Measurements from ENCODE around the gene ATP1A1. TPM values are rescaled to one million over a fixed set of nuclear protein-coding genes. Genes with fewer than 3 reads are reported as not detected.

ATP1A1 gene
- total and polyA plus RNA-seq, 2 donors (not counting 1 experiment from before 2014, with no cell fraction given): 141 to 230 TPM

- H2AFZ ChIP-seq (ENCODE audit: low read length): no peak overlapping the region
- H3K79me2 ChIP-seq (ENCODE audit: control insufficient read depth, insufficient read depth, low read length): no peaks in the 10 kb centered on the region
- H4K20me1 ChIP-seq (ENCODE audit: control insufficient read depth, extremely low read depth, insufficient read depth, low read length): no peaks in the 10 kb centered on the region
- H3K36me3 ChIP-seq (ENCODE audit: control insufficient read depth, insufficient read depth, low read length): peaks cover 29% of the 10 kb centered on the region
- H3K4me3 ChIP-seq (replicated peaks in 1 of 4; ENCODE audit: control extremely low read depth in 1 of 4, insufficient read depth in 1 of 4, low read depth in 3 of 4, low read length in 4 of 4): no peak overlapping the region
- no peak for TF ChIP-seq EZH2 (IDR thresholded peaks at IDR 0.05; ENCODE audit: low read length, missing control alignments)
- no peak for TF ChIP-seq CTCF (conservative IDR thresholded peaks at IDR 0.05 in 1 of 2, IDR thresholded peaks at IDR 0.05 in 1 of 2; ENCODE audit: low read depth in 1 of 2, low read length in 2 of 2)
- H3K9ac ChIP-seq (ENCODE audit: insufficient read depth, low read length): no peak overlapping the region
- H3K27me3 ChIP-seq (ENCODE audit: control insufficient read depth, insufficient read depth, low read length): no peaks in the 10 kb centered on the region
- no peak for DNase-seq (ENCODE audit: low read depth in 2 of 2)
- no peak overlapping the region for H3K27ac ChIP-seq (ENCODE audit: insufficient read depth, low read length)
- H3K4me1 ChIP-seq (ENCODE audit: control insufficient read depth, extremely low read depth, insufficient read depth, low read length): no peaks in the 10 kb centered on the region
- H3K4me2 ChIP-seq (ENCODE audit: extremely low read depth, insufficient read depth, low read length): no peak overlapping the region
- H3K9me3 ChIP-seq (ENCODE audit: control insufficient read depth, insufficient read depth, low read depth, low read length): no peaks in the 10 kb centered on the region
Measured at GRCh38 chr1:116400780-116401179, 27.7 kb downstream of the ATP1A1 start.

GRCh38 chr1:116401646-116402176 is 28.7 kb downstream of the ATP1A1 start:
- no peak overlapping the region for H3K4me3 ChIP-seq (replicated peaks in 1 of 4; ENCODE audit: control extremely low read depth in 1 of 4, insufficient read depth in 1 of 4, low read depth in 3 of 4, low read length in 4 of 4)
- H3K4me2 ChIP-seq (ENCODE audit: extremely low read depth, insufficient read depth, low read length): no peak overlapping the region
- H3K36me3 ChIP-seq (ENCODE audit: control insufficient read depth, insufficient read depth, low read length): peaks cover 26% of the 10 kb centered on the region
- H3K27ac ChIP-seq (ENCODE audit: insufficient read depth, low read length): no peak overlapping the region
- no peaks in the 10 kb centered on the region for H4K20me1 ChIP-seq (ENCODE audit: control insufficient read depth, extremely low read depth, insufficient read depth, low read length)
- DNase-seq (ENCODE audit: low read depth in 2 of 2): no peak
- no peaks in the 10 kb centered on the region for H3K79me2 ChIP-seq (ENCODE audit: control insufficient read depth, insufficient read depth, low read length)
- TF ChIP-seq CTCF (conservative IDR thresholded peaks at IDR 0.05 in 1 of 2, IDR thresholded peaks at IDR 0.05 in 1 of 2; ENCODE audit: low read depth in 1 of 2, low read length in 2 of 2) (no peak), EZH2 (IDR thresholded peaks at IDR 0.05; ENCODE audit: low read length, missing control alignments) (no peak)
- no peaks in the 10 kb centered on the region for H3K27me3 ChIP-seq (ENCODE audit: control insufficient read depth, insufficient read depth, low read length)
- H3K9me3 ChIP-seq (ENCODE audit: control insufficient read depth, insufficient read depth, low read depth, low read length): no peaks in the 10 kb centered on the region
- H3K4me1 ChIP-seq (ENCODE audit: control insufficient read depth, extremely low read depth, insufficient read depth, low read length): no peaks in the 10 kb centered on the region
- H3K9ac ChIP-seq (ENCODE audit: insufficient read depth, low read length): no peak overlapping the region
- no peak overlapping the region for H2AFZ ChIP-seq (ENCODE audit: low read length)

GRCh38 chr1:116402333-116402732 is 29.3 kb downstream of the ATP1A1 start:
- no peaks in the 10 kb centered on the region for H4K20me1 ChIP-seq (ENCODE audit: control insufficient read depth, extremely low read depth, insufficient read depth, low read length)
- TF ChIP-seq EZH2 (IDR thresholded peaks at IDR 0.05; ENCODE audit: low read length, missing control alignments): no peak
- no peak for TF ChIP-seq CTCF (conservative IDR thresholded peaks at IDR 0.05 in 1 of 2, IDR thresholded peaks at IDR 0.05 in 1 of 2; ENCODE audit: low read depth in 1 of 2, low read length in 2 of 2)

More at GRCh38 chr1:116402333-116402732, 29.3 kb downstream of the ATP1A1 start:
- Histone ChIP-seq H3K4me3 (replicated peaks in 1 of 4; ENCODE audit: control extremely low read depth in 1 of 4, insufficient read depth in 1 of 4, low read depth in 3 of 4, low read length in 4 of 4) (no peak overlapping the region), H2AFZ (ENCODE audit: low read length) (no peak overlapping the region), H3K27me3 (ENCODE audit: control insufficient read depth, insufficient read depth, low read length) (no peaks in the 10 kb centered on the region), H3K4me1 (ENCODE audit: control insufficient read depth, extremely low read depth, insufficient read depth, low read length) (no peaks in the 10 kb centered on the region), H3K9ac (ENCODE audit: insufficient read depth, low read length) (no peak overlapping the region), H3K27ac (ENCODE audit: insufficient read depth, low read length) (no peak overlapping the region), H3K79me2 (ENCODE audit: control insufficient read depth, insufficient read depth, low read length) (no peaks in the 10 kb centered on the region), H3K4me2 (ENCODE audit: extremely low read depth, insufficient read depth, low read length) (no peak overlapping the region), H3K9me3 (ENCODE audit: control insufficient read depth, insufficient read depth, low read depth, low read length) (no peaks in the 10 kb centered on the region), H3K36me3 (ENCODE audit: control insufficient read depth, insufficient read depth, low read length) (peaks cover 28% of the 10 kb centered on the region)
- no peak for DNase-seq (ENCODE audit: low read depth in 2 of 2)
